Measurements from ENCODE around the gene TFB2M.

TFB2M gene

GRCh38 chr1:246550402-246550801 lies 15.7 kb downstream of the TFB2M start:
- DNase-seq: no peak

GRCh38 chr1:246549665-246550064 lies 16.4 kb downstream of the TFB2M start:
- no peak for DNase-seq

- DNase-seq: no peak
Observed at GRCh38 chr1:246544001-246544400, 22.1 kb downstream of the TFB2M start.

GRCh38 chr1:246540738-246541491 lies 25.1 kb downstream of the TFB2M start:
- DNase-seq: no peak

GRCh38 chr1:246537887-246538286 lies 28.2 kb downstream of the TFB2M start:
- no peak for DNase-seq

- no peak for DNase-seq
Observed at GRCh38 chr1:246537441-246537840, 28.6 kb downstream of the TFB2M start.

- DNase-seq: no peak
Observed at GRCh38 chr1:246534114-246534513, 31.9 kb downstream of the TFB2M start.

GRCh38 chr1:246533371-246533905 lies 32.6 kb downstream of the TFB2M start:
- DNase-seq: no peak

GRCh38 chr1:246532519-246532918 lies 33.5 kb downstream of the TFB2M start:
- DNase-seq: no peak

- DNase-seq: no peak
Observed at GRCh38 chr1:246530482-246530881, 35.6 kb downstream of the TFB2M start.

- no peak for DNase-seq
Observed at GRCh38 chr1:246528933-246529731, 36.9 kb downstream of the TFB2M start.

GRCh38 chr1:246527402-246528088 lies 38.5 kb downstream of the TFB2M start:
- no peak for DNase-seq

GRCh38 chr1:246526915-246527314 lies 39.1 kb downstream of the TFB2M start:
- no peak for DNase-seq

- no peak for DNase-seq
Observed at GRCh38 chr1:246526380-246526779, 39.7 kb downstream of the TFB2M start.

- no peak for DNase-seq
Observed at GRCh38 chr1:246519514-246519913, 46.5 kb downstream of the TFB2M start.

- DNase-seq: no peak
Observed at GRCh38 chr1:246518456-246519205, 47.4 kb downstream of the TFB2M start.

GRCh38 chr1:246517391-246517790 lies 48.7 kb downstream of the TFB2M start:
- DNase-seq: no peak

GRCh38 chr1:246516126-246516525 lies 49.9 kb downstream of the TFB2M start:
- DNase-seq: no peak

- no peak for DNase-seq
Observed at GRCh38 chr1:246515390-246516005, 50.6 kb downstream of the TFB2M start.

GRCh38 chr1:246513619-246514343 lies 52.3 kb downstream of the TFB2M start:
- no peak for DNase-seq

GRCh38 chr1:246513041-246513440 lies 53.0 kb downstream of the TFB2M start:
- DNase-seq: no peak

Data from activated CD4-positive, alpha-beta T cell treated with anti-CD3 and anti-CD28 coated beads, Interleukin-10, Interleukin-2, amounts not matched to agents 100 ng/mL and 50 ng/mL, durations not matched to agents 16 hours and 8 hours (primary cell).